ENCODE measurements around the gene DHX9. TPM values are rescaled to one million over a fixed set of nuclear protein-coding genes. Genes with fewer than 3 reads are reported as not detected.

The DHX9 gene
- total and polyA plus RNA-seq, 2 experiments from 2014 or later, result 151 to 262 TPM

DNA sequence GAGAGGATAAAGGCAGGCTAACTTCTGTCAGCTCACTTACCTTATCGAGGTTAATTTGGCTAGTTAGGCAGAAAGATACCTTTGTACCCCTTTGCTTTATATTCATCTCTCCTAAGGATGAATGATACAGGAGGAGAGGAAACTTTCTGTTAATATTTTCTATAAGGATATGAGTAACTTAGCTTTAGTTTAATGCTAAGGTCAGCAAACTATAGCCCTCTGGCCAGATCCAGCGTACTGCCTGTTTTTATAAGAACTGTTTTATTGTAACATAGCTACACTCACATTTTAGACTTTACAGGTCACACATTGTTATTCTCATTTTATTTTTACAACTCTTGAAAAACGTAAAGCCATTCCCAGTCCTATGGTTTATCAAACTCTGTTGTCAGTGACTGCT lies 18.1 kb downstream of the DHX9 start:
- Histone ChIP-seq H3K4me3 (no peak overlapping the region), H3K9me2 (ENCODE audit: insufficient read depth) (no peaks in the 10 kb centered on the region), H4K20me1 (replicated peaks; ENCODE audit: insufficient read depth) (peaks cover 42% of the 10 kb centered on the region), H3K4me1 (ENCODE audit: insufficient read depth) (no peaks in the 10 kb centered on the region), H3K79me2 (replicated peaks; ENCODE audit: insufficient read depth) (peaks cover 95% of the 10 kb centered on the region), H3K27ac (ENCODE audit: low read depth) (no peak overlapping the region), H3K27me3 (ENCODE audit: insufficient read depth) (no peaks in the 10 kb centered on the region), H3K4me2 (no peak overlapping the region), H3F3A (replicated peaks; ENCODE audit: low read depth) (peaks cover 8% of the 10 kb centered on the region; the same call in 1 of the 2 replicates), H2AFZ (no peak overlapping the region), H3K36me3 (ENCODE audit: insufficient read depth) (peaks cover 100% of the 10 kb centered on the region)
- H3K36me3 Mint-ChIP-seq (ENCODE audit: low read depth), result peaks cover 99% of the 10 kb centered on the region
- no peak for DNase-seq (ENCODE audit: low spot score)
- no peaks in the 10 kb centered on the region for H3K9me3 Mint-ChIP-seq
- no peaks in the 10 kb centered on the region for H3K4me1 Mint-ChIP-seq
- no peak for ATAC-seq
- no peak overlapping the region for H3K27ac Mint-ChIP-seq
- TF ChIP-seq NANOG (IDR thresholded peaks at IDR 0.05; ENCODE audit: borderline replicate concordance), result no peak
- TF ChIP-seq STAT1 (IDR thresholded peaks at IDR 0.05; ENCODE audit: unreplicated experiment), result no peak
- TF ChIP-seq JUNB (IDR thresholded peaks at IDR 0.05; ENCODE audit: unreplicated experiment), result no peak
- TF ChIP-seq, protein P1, sequence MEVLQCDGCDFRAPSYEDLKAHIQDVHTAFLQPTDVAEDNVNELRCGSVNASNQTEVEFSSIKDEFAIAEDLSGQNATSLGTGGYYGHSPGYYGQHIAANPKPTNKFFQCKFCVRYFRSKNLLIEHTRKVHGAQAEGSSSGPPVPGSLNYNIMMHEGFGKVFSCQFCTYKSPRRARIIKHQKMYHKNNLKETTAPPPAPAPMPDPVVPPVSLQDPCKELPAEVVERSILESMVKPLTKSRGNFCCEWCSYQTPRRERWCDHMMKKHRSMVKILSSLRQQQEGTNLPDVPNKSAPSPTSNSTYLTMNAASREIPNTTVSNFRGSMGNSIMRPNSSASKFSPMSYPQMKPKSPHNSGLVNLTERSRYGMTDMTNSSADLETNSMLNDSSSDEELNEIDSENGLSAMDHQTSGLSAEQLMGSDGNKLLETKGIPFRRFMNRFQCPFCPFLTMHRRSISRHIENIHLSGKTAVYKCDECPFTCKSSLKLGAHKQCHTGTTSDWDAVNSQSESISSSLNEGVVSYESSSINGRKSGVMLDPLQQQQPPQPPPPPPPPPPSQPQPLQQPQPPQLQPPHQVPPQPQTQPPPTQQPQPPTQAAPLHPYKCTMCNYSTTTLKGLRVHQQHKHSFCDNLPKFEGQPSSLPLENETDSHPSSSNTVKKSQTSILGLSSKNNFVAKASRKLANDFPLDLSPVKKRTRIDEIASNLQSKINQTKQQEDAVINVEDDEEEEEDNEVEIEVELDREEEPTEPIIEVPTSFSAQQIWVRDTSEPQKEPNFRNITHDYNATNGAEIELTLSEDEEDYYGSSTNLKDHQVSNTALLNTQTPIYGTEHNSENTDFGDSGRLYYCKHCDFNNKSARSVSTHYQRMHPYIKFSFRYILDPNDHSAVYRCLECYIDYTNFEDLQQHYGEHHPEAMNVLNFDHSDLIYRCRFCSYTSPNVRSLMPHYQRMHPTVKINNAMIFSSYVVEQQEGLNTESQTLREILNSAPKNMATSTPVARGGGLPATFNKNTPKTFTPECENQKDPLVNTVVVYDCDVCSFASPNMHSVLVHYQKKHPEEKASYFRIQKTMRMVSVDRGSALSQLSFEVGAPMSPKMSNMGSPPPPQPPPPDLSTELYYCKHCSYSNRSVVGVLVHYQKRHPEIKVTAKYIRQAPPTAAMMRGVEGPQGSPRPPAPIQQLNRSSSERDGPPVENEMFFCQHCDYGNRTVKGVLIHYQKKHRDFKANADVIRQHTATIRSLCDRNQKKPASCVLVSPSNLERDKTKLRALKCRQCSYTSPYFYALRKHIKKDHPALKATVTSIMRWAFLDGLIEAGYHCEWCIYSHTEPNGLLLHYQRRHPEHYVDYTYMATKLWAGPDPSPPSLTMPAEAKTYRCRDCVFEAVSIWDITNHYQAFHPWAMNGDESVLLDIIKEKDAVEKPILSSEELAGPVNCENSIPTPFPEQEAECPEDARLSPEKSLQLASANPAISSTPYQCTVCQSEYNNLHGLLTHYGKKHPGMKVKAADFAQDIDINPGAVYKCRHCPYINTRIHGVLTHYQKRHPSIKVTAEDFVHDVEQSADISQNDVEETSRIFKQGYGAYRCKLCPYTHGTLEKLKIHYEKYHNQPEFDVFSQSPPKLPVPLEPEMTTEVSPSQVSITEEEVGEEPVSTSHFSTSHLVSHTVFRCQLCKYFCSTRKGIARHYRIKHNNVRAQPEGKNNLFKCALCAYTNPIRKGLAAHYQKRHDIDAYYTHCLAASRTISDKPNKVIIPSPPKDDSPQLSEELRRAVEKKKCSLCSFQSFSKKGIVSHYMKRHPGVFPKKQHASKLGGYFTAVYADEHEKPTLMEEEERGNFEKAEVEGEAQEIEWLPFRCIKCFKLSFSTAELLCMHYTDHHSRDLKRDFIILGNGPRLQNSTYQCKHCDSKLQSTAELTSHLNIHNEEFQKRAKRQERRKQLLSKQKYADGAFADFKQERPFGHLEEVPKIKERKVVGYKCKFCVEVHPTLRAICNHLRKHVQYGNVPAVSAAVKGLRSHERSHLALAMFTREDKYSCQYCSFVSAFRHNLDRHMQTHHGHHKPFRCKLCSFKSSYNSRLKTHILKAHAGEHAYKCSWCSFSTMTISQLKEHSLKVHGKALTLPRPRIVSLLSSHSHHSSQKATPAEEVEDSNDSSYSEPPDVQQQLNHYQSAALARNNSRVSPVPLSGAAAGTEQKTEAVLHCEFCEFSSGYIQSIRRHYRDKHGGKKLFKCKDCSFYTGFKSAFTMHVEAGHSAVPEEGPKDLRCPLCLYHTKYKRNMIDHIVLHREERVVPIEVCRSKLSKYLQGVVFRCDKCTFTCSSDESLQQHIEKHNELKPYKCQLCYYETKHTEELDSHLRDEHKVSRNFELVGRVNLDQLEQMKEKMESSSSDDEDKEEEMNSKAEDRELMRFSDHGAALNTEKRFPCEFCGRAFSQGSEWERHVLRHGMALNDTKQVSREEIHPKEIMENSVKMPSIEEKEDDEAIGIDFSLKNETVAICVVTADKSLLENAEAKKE (CRISPR knock-in tag; IDR thresholded peaks at IDR 0.05), result no peak
- TF ChIP-seq ZNF114 (CRISPR knock-in tag; IDR thresholded peaks at IDR 0.05), result no peak
- TF ChIP-seq, protein P2, sequence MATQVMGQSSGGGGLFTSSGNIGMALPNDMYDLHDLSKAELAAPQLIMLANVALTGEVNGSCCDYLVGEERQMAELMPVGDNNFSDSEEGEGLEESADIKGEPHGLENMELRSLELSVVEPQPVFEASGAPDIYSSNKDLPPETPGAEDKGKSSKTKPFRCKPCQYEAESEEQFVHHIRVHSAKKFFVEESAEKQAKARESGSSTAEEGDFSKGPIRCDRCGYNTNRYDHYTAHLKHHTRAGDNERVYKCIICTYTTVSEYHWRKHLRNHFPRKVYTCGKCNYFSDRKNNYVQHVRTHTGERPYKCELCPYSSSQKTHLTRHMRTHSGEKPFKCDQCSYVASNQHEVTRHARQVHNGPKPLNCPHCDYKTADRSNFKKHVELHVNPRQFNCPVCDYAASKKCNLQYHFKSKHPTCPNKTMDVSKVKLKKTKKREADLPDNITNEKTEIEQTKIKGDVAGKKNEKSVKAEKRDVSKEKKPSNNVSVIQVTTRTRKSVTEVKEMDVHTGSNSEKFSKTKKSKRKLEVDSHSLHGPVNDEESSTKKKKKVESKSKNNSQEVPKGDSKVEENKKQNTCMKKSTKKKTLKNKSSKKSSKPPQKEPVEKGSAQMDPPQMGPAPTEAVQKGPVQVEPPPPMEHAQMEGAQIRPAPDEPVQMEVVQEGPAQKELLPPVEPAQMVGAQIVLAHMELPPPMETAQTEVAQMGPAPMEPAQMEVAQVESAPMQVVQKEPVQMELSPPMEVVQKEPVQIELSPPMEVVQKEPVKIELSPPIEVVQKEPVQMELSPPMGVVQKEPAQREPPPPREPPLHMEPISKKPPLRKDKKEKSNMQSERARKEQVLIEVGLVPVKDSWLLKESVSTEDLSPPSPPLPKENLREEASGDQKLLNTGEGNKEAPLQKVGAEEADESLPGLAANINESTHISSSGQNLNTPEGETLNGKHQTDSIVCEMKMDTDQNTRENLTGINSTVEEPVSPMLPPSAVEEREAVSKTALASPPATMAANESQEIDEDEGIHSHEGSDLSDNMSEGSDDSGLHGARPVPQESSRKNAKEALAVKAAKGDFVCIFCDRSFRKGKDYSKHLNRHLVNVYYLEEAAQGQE (IDR thresholded peaks at IDR 0.05; ENCODE audit: unreplicated experiment), result no peak
- TF ChIP-seq, protein P3, sequence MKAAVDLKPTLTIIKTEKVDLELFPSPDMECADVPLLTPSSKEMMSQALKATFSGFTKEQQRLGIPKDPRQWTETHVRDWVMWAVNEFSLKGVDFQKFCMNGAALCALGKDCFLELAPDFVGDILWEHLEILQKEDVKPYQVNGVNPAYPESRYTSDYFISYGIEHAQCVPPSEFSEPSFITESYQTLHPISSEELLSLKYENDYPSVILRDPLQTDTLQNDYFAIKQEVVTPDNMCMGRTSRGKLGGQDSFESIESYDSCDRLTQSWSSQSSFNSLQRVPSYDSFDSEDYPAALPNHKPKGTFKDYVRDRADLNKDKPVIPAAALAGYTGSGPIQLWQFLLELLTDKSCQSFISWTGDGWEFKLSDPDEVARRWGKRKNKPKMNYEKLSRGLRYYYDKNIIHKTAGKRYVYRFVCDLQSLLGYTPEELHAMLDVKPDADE (IDR thresholded peaks at IDR 0.05), result no peak
- no peak for TF ChIP-seq CREB1 (CRISPR knock-in tag; IDR thresholded peaks at IDR 0.05; ENCODE audit: low read depth)
- H3K27me3 Mint-ChIP-seq (ENCODE audit: insufficient read depth, low read depth, poor library complexity), result no peaks in the 10 kb centered on the region
- H3K4me3 Mint-ChIP-seq, result no peak overlapping the region
